Fibroblast of the conjunctiva (primary cell): ENCODE measurements around the gene ZFAND6.
"Not testable (repeated sequence)": the region's sequence is repeated elsewhere in the genome, so short reads cannot be mapped to it uniquely, and the experiment has no call there.

ENCODE experiments used
- DNase-seq: peaks from one replicate; pipeline ENCODE4 v3.0.0-alpha.2; 2010; ENCODE audit warnings: low read depth

Gene ZFAND6

DNA sequence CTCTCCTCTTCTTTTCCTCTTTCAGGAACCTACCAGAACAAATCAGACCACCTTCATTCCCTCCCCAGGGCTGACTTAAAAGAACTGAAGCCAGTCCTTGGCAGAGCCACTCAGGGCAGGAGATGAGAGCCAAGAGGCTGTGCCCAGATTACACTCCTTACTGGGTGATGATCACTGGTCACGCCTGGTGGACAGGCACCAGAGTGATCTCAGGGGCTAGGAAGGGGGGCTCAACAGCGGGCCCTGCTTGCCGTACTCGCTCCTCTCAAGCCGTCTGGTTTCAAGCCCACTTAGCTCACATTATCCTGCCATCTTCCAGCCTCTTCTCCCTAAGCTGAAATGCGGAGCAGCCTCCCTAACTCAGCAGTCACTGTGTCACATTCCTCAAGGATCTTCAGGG lies 91.7 kb downstream of the ZFAND6 start:
- DNase-seq, result no peak

DNA sequence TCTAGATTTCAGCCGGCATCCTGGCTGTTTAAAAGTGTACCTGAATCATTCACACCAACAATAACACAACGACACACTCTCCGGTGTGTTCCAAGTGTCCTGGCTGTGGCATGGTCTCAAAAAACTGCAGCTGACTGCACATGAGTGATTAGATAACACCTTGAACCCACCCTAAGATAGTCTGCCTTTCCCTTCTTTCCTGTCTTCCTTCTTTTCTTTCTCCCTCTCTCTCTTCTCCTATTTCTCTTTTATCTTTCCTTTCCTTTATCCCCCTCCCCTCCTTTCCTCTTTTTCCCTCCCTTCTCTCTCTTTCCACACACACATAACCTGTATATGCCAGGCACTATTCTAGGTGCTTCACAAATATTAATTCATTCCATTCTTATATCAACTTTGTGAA lies 92.1 kb downstream of the ZFAND6 start:
- DNase-seq, result no peak

DNA sequence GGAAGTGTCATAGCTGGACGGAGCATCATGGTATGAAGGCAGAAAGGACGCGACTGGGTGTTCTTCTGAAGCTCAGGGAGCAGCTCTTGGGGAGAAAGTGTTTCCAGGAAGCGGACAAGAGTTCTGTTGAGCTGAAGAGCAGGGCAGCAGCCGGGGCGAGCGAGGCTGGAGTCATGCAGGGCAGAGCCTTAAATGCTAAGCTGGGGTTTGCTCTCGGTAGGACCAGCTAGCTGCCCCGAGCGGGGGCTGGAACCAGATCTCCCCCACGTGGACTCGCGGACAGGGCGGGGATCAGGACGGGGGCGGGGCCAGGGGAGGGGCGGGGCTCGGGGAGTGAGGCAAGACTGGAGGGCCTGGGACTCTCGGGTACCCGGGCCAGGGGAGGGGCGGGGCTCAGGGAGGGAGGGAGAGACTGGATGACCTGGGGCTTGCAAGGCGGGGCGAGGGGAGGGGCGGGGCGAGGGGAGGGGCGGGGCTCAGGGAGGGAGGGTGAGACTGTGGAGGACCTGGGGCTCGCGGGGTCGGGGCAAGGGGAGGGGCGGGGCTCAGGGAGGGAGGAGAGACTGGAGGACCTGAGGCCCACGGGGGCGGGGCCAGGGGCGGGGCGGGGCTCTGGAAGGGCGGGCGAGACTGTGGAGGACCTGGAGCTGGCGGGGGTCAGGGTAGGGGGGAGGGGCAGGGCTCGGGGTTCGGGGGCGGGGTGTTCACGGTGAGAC lies 92.9 kb downstream of the ZFAND6 start:
- DNase-seq, result peak; percentile 92

DNA sequence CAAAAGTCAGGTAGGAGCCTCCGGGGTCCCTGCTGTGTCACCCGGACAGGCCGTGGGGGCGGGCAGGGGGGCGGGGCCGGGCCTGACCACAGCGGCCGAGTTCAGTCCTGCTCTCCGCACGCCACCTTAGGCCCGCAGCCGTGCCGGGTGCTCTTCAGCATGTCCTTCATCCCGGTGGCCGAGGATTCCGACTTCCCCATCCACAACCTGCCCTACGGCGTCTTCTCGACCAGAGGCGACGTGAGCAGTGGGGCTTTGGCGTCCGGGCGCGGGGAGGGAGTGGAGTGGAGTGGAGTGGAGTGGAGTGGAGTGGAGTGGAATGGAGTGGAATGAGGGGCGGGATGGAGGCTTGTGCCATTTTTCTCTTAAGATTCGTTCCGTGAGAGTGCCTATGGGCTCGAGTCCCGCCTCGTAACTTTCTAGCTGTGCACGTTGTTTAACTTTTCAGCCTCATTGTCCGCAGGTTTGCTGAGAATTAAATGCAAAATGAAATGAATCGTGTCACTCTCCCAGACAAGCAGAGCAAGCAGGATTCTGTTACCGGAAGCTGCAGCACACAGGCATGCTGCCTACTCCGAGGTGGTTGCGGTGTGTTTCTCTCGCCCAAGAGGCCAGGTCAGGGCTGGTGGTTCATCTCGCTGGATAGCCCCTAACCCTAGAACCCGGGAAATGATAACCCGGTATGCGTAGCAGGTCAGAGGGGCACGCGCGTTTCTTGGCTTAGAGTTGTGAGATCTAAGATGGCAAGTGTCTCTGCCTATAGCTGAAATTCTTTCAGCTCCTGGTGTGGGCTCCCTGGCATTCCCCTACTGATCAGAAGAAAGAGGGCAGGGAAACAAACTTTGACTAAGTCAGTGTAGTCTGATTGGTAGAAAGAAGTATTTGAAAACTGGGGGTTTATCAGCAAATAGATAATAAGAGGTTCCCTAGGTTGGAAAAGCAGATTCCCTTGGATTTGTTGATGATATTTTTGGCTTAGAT lies 93.7 kb downstream of the ZFAND6 start, which contains the start of gene FAH:
TSS of gene FAH (plus strand) at position 104 of the 981 bp plus-strand sequence. CDS start at position 160, 56 bp downstream.
- no peak for DNase-seq

DNA sequence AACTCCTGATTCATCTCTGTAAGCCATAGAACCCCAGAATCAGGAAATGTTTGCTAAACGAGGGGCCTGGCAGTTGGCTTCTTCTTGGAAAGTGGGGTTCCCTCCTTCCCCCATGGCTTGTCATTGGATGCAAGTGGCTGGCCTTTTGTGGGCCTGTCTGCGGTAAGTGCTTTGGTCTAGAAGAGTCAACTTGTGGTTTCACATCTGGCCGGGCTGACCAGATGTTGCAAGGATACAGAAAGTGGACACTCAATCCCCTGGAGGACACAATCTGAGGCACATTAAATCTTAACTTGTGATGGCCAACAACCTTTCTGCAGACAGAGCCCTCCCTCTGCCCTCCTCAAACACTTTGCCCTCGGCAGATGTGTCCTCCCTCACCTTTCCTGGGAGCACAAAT lies 94.4 kb downstream of the ZFAND6 start:
- DNase-seq, result no peak

DNA sequence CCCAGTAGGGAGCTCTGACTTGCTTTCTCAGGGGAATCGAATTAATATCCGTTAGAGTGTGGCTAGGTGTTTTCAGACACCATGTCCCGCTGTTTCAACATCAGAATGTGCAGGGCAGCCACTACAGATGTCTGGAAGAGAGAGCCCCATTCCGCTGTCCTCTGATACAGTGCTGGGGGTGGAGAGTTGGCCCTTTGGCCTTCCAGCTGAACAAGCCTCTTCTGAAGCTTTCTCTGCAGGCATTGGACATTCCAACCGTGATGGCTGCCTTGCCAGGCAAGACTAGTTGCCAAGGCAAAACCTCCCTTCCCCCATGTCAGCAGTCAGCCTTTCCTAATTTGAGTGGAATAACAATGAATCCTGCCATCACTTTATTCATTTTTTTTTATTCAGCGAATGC lies 94.9 kb downstream of the ZFAND6 start:
- no peak for DNase-seq

DNA sequence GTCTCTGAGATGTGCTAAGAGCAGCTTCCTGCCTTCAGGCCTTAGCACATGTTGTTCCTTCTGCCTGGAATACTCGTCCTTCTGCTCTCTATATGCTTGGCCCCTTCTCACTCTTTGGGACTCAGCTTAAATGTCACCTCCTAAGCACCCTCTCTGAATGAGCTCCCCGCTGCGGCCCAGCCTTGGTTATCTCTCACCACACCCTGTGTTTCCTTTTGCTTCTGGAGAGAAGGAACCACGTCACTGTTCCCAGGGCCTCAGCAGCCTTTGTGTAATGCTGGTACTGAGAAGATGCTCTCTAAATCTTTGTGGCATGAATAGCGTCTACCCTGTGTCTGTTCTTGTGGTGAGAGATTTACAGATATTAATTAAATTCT lies 95.5 kb downstream of the ZFAND6 start:
- no peak for DNase-seq

DNA sequence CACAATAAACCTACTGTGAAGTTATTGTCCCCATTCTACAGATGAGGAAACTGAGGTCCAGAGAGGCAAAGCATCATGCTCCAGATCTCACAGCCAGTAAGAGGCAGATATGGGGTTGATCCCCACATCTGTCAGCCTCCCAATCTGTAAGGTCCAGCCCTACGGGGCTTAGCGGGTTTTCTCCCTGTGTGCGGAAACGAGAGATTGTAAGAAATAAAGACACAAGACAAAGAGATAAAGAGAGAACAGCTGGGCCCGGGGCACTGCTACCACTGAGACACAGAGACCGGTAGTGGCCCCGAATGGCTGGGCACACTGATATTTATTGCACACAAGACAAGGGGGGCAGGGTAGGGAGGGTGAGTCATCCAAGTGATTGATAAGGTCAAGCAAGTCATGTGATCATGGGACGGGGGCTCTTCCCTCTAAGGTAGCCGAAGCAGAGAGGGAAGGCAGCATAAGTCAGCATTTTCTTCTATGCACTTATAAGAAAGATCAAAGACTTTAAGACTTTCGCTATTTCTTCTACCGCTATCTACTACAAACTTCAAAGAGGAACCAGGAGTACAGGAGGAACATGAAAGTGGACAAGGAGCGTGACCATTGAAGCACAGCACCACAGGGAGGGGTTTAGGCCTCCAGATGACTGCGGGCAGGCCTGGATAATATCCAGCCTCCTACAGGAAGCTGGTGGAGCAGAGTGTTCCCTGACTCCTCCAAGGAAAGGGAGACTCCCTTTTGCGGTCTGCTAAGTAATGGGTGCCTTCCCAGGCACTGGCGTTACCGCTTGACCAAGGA lies 96.1 kb downstream of the ZFAND6 start:
- DNase-seq, result not testable (repeated sequence)

DNA sequence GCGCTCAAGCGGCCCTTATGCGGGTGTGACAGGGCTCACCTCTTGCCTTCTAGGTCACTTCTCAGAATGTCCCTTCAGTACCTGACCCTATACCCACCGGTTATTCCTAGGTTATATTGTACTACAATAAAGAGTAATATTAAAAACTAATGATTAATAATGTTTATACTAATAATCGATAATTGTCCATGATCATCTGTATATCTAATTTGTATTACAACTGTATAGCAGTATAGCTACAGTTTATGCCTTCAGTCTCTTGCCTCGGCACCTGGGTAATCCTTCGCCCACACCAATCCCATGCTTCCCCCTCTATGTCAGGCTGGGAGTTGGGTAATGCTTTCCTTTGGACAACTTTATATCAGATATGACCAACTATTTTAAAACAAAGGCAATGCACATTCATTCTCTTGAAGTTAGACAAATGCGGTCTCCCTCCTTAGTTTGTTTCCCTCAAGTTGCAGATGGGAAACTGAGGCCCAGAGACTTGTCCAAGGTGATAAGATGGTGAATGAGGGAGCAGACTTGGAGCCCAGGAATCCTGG lies 96.8 kb downstream of the ZFAND6 start:
- no peak for DNase-seq

DNA sequence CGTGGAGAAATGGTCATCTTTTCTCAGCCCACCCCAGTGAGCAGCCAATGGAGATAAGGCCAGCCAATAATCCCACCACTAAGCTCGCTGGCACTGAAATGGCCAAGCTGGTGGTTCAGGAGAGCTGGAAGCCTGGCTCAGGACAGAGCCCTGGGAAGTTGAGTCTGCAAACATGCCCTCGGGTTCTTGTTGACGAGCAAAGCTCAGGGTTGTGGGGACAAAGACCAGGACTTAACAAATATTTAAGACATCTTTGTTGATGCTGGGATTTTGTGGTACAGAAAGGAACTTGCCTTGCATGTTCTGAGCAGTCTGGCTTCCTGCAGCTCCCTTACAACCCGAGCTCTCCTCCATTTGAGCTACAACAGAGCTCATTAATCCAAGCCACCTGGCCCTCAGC lies 97.7 kb downstream of the ZFAND6 start:
- no peak for DNase-seq

DNA sequence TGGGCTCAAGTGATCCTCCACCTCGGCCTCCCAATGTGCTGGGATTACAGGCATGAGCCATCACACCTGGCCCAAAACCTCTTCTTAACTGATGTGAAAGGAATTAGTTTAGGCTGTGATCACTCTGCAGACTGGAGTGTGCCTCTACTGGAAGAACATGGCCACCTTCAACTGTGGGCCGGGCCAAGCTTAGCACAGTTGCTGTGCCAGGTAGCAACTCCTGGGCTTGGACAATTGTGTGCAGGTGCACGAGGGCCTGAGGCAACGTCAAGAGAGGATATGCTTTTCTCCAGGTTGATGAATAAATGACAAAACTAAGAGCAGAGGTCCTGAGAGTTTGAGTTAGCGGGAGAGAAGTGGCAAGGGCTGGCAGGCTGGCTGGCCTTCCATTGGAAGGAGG lies 99.8 kb downstream of the ZFAND6 start:
- no peak for DNase-seq

DNA sequence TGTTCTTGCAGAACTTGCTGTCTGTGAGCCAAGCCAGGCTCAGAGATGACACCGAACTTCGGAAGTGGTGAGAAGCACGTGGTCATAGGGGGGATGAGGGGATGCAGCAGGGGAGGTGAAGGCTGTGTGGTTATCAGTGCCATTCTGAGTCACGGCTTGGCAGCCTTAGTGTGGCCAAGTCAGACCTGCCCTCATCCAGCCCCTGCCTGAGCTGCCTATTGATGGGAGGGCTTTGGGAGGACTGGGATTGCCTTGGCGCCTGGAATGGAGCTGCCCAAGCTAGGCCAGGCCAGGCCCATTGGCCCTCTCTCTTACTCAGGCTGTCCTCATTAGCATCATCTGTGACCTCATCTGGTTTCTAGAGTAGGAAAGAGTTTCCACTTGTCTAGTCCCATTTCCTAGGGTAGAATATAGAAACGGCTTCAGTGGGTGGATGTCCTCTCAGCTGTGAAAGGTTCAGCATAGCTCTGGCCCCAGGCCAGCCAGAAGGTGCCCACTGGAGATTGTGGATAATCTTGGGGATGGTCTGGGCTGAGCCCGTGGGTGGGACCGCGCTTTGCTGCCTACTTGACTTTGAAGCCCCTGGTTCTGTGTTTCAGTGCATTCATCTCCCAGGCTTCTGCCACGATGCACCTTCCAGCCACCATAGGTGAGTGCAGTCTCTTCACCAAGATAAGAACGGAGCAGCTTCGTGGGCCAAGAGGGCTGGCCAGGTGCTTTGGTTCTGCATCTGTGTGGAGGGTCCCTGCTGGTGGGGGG lies 100.5 kb downstream of the ZFAND6 start:
- DNase-seq, result no peak

DNA sequence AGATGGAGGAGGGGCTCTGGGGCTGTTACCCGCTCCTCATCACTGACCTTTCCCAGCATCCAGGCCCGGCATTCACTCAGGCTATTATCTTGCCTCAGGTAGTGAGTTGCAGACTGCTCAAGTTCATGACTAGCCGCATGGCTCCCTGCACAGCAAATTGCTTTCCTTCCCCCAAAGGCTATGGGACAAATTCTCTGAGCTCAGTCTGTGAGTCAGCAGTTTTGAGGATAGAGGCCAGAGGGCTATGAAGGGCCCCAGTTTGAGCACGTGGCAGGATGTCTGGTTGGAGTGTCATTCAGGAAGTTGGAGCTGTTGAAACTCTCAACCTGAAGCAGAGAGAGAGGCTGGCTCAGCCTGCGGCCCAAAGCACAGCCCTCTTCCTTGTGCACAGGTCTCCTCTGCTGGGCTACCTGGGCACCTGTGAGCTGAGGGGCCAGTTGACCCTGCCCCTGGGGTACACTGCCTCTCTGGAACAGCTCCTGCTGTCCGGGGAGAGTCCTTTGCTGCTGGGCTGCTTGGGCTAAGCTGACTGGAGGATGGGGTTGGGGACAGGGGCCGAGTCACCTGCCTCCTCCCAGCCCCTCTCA lies 101.2 kb downstream of the ZFAND6 start:
- peak; percentile 59 for DNase-seq

DNA sequence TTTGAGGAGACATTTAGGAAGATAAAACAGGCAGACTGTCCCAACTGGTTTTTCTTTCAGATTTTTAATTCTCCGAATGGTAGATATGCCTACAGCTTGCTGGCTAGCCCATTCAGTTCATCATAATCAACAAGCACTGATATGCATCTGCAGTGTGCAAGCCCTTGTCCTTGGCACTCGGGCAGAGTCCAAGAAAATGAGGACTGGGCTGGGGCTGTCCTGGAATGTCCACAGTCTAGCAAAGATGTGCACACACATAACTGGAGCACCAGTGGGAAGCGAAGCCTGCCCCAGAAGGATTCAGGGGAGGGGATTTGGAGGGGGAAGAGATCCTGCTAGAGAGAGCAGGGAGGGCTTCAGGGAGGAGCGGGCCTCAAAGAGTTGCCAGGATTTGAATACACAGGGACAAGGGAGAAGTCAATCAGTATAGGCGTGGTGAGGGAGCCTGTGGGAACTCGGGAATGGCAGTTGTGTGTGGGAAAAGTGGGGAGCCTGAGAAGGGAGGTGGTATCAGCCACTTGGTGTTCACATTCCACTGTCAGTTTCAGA lies 102.1 kb downstream of the ZFAND6 start:
- DNase-seq, result no peak

DNA sequence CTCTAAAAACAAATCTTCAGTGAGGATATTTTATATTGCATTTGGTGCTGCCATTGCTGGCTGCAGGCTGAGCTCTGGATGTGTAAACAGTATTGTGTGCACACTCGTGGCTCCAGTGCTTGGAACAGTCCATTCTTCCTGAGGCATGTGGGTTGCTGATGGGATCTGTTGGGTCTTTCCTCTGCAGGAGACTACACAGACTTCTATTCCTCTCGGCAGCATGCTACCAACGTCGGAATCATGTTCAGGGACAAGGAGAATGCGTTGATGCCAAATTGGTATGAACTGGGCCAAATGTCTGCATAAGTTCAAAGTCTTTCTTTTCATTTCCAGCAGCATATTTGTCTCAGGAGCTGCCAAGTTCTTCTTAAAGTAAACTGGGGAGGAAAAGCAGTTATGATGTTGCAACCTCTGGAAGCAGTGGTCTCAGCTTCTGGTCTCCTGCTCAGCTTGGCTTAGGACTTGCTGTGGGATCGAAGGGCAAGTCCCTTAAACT lies 102.6 kb downstream of the ZFAND6 start:
- DNase-seq, result no peak

DNA sequence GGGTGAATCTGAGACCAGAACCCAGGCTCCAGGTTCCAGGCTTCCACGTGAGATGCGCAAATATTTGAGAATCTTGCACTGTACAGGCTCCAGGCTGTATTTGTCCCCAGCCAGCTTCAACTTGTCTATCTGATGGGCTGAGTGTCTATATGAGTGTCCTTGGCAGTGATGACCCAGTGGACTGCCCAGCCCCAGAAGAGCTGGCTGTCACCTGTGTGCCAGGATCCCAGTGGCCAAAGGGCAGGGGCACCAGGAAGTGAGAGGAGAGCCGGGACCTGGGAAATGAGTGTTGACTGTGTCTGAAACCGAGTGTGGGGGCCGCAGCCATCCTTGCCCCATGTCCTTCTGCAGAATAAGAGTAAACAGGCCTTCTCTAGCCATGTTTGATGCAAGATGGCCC lies 103.7 kb downstream of the ZFAND6 start:
- no peak for DNase-seq

DNA sequence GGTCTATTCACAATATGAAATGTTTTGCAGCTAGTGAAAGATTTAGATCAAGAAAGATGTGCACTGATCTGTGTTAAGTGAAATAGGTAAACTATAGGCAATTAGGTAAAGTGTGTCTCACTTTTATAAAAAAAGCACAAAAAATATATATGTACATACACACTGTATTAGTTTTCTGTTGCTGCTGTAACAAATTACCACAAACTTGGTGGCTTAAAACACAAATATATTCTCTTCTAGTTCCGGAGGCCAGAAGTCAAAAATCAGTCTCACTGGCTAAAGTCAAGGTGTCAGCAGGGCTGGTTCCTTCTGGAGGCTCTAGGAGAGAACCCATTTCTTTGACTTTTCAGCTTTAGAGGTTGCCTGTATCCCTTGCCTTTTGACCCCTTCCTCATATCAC lies 104.4 kb downstream of the ZFAND6 start:
- no peak for DNase-seq

DNA sequence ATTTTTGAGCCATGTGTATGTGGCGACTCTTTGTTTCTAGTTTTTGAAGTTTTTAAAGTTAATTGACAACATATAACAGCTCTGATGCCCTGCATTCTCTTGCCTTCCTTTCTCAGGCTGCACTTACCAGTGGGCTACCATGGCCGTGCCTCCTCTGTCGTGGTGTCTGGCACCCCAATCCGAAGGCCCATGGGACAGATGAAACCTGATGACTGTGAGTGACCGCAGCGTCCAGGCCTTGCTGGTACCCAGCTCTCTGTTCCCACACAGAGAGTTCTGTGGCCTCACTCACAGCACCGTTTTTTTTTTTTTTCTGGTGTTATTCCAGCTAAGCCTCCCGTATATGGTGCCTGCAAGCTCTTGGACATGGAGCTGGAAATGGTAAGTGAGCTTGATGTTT lies 108.5 kb downstream of the ZFAND6 start:
- DNase-seq, result no peak

DNA sequence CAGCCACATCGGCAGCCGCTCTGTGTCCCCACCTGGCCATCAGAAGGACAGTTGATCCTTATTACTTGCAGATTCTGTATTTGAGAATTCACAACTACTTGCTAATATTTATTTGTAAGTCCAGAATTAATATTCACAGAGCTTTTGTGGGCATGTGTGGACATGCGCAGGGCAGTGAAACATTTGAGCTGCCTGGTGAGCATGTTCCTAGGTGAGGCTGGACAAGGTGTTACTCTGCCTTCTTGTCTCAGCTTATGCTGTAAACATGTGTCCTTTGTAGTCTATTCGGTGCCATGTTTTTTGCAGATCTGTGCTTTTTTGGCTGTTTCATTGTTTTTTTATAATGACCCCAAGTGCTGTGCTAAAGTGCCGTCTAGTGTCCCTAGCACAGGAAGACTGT lies 108.9 kb downstream of the ZFAND6 start:
- no peak for DNase-seq

DNA sequence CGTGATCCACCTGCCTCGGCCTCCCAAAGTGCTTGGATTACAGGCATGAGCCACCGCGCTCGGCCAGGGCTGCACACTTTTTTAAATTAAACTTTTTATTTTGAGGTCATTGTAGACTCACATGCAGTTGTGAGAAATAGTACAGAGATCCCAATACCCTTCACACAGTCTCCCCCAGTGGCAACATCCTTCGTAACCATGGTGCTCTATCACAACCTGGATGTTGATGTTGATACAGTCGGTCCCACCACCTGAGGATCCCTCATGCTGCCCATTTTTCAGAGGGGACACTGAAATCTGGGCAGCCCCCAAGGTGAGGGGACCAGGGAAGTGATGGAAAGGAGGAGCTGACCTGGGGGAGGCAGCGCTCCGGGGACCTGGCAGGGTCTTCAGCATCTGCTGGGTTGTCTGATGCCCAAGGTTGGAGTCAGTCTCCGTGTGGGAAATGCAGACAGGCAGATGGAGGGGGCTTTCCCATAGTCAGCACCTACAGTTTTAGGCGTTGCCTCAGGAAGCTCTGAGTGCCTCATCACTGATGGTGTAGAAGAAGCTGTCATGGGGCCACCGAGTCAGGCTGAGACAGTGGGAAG lies 110.4 kb downstream of the ZFAND6 start:
- no peak for DNase-seq
